Right ventricle myocardium inferior (tissue), 1 donor: ENCODE measurements around the gene RAB40C. TPM values are rescaled to one million over a fixed set of nuclear protein-coding genes. Genes with fewer than 3 reads are reported as not detected.

Experiments used
- ATAC-seq: fragments of 200-7000 bp; cut with Tn5 transposase; one replicate; pipeline ENCODE4 v1.9.1; 2020; ENCODE audit warnings: mild to moderate bottlenecking, moderate library complexity
- DNase-seq: peaks from one replicate; pipeline ENCODE4 v3.0.0; 2021; ENCODE audit errors: missing footprints
- intact Hi-C: fragments of 100-400 bp; cut with DNase I; formaldehyde crosslinking; loops from one replicate; pipeline ENCODE4 v1.11.0; 2022
- total RNA-seq: library from RNA; stranded (reverse); fragmentation: NEBNext Ultra II Directional; extraction: Animal tissue kit (Norgen Biotek cat#: 25700); gene quantifications from one replicate; pipeline ENCODE4 v1.2.1, GENCODE V29; 2021
- donor health status: DM: no; HTN: yes; CAD: no; lungs with severe emphysema.

Gene RAB40C
- total RNA-seq, 1 donor from 2014 or later: 8.8 TPM

GRCh38 chr16:668519-669171 is 78.8 kb downstream of the RAB40C start:
- DNase-seq (no peak), ATAC-seq (no peak)
- intact Hi-C loops: no loop called here

GRCh38 chr16:669666-670065 is 79.8 kb downstream of the RAB40C start:
- DNase-seq: no peak
- intact Hi-C loops: no loop called here
- no peak for ATAC-seq

GRCh38 chr16:670485-671352 is 80.9 kb downstream of the RAB40C start:
- DNase-seq: no peak
- intact Hi-C loops: no loop called here
- no peak for ATAC-seq

- ATAC-seq: no peak
- intact Hi-C loops: no loop called here
These were observed 81.7 kb downstream of the RAB40C start for GRCh38 chr16:671353-672131.

GRCh38 chr16:672371-672770 is 82.5 kb downstream of the RAB40C start:
- no peak for ATAC-seq
- intact Hi-C loops: no loop called here
- DNase-seq: no peak

More at GRCh38 chr16:671353-672131, 81.7 kb downstream of the RAB40C start:
- DNase-seq: no peak

GRCh38 chr16:672851-673250 is 83.0 kb downstream of the RAB40C start:
- no peak for ATAC-seq
- no peak for DNase-seq
- intact Hi-C loops: no loop called here

- ATAC-seq (no peak), DNase-seq (no peak)
- intact Hi-C loops: no loop called here
These were observed 83.6 kb downstream of the RAB40C start for GRCh38 chr16:673399-673991.

- DNase-seq: no peak
- intact Hi-C loops: no loop called here
- ATAC-seq: no peak
These were observed 84.5 kb downstream of the RAB40C start for GRCh38 chr16:674214-674881.

GRCh38 chr16:674968-675883 is 85.4 kb downstream of the RAB40C start, which contains the start of gene RHBDL1:
RHBDL1 (plus strand) TSS chr16:675671; CDS start chr16:675791, 120 bp downstream.
- DNase-seq: no peak
- ATAC-seq: no peak
- intact Hi-C loops: no loop called here

- no peak for ATAC-seq
These were observed 86.2 kb downstream of the RAB40C start for GRCh38 chr16:675884-676564.

GRCh38 chr16:676565-676902 is 86.7 kb downstream of the RAB40C start:
- DNase-seq (no peak), ATAC-seq (no peak)
- intact Hi-C loops: no loop called here

More at GRCh38 chr16:675884-676564, 86.2 kb downstream of the RAB40C start:
- no peak for DNase-seq
- intact Hi-C loops: no loop called here

GRCh38 chr16:676913-677312 is 87.0 kb downstream of the RAB40C start:
- ATAC-seq: no peak
- intact Hi-C loops: no loop called here
- no peak for DNase-seq

GRCh38 chr16:677316-678190 is 87.7 kb downstream of the RAB40C start:
- intact Hi-C loops: no loop called here
- ATAC-seq: no peak
- DNase-seq: no peak

- no peak for DNase-seq
- intact Hi-C loops: no loop called here
- ATAC-seq: no peak
These were observed 88.5 kb downstream of the RAB40C start for GRCh38 chr16:678209-678857.
